GM19467 (cell line): ENCODE results near the gene QRICH1.
A peak's percentile ranks its signal among the peaks of the same experiment; 100 is the strongest.

Experiments
- ATAC-seq: cut with Tn5 transposase; IDR thresholded peaks from one replicate; pipeline ENCODE4 v1.9.1; 2021; ENCODE audit warnings: mild to moderate bottlenecking, moderate library complexity; ENCODE audit not compliant: unreplicated experiment

Gene QRICH1

GRCh38 chr3:49119439-49119838 is 25.6 kb upstream of the QRICH1 start:
- no peak for ATAC-seq

GRCh38 chr3:49119036-49119435 is 25.2 kb upstream of the QRICH1 start:
- no peak for ATAC-seq

- ATAC-seq, result no peak
Measured at GRCh38 chr3:49112262-49112661, 18.4 kb upstream of the QRICH1 start.

GRCh38 chr3:49111347-49111746 is 17.5 kb upstream of the QRICH1 start:
- no peak for ATAC-seq

GRCh38 chr3:49110780-49111179 is 16.9 kb upstream of the QRICH1 start:
- no peak for ATAC-seq

GRCh38 chr3:49108346-49108745 is 14.5 kb upstream of the QRICH1 start:
- no peak for ATAC-seq

GRCh38 chr3:49104427-49105291 is 10.8 kb upstream of the QRICH1 start, which contains the start of gene QARS1:
QARS1 (minus strand) TSS chr3:49104757; CDS start chr3:49104733, 24 bp downstream.
- ATAC-seq, result peak; percentile 77

- no peak for ATAC-seq
Measured at GRCh38 chr3:49104052-49104426, 10.2 kb upstream of the QRICH1 start.

- ATAC-seq, result no peak
Measured at GRCh38 chr3:49100046-49100615, 6.3 kb upstream of the QRICH1 start.

GRCh38 chr3:49098910-49099630 is 5.2 kb upstream of the QRICH1 start:
- ATAC-seq, result no peak

- ATAC-seq, result no peak
Measured at GRCh38 chr3:49098429-49098828, 4.6 kb upstream of the QRICH1 start.

GRCh38 chr3:49092938-49093852 is 676 bp downstream of the QRICH1 start:
- peak; percentile 34 for ATAC-seq

GRCh38 chr3:49081429-49081828 is 12.4 kb downstream of the QRICH1 start:
- no peak for ATAC-seq

GRCh38 chr3:49079270-49079669 is 14.6 kb downstream of the QRICH1 start:
- no peak for ATAC-seq

GRCh38 chr3:49076646-49077045 is 17.2 kb downstream of the QRICH1 start:
- ATAC-seq, result no peak

GRCh38 chr3:49076116-49076515 is 17.8 kb downstream of the QRICH1 start:
- no peak for ATAC-seq

GRCh38 chr3:49058011-49058410 is 35.9 kb downstream of the QRICH1 start:
- no peak for ATAC-seq

- ATAC-seq, result no peak
Measured at GRCh38 chr3:49057268-49057667, 36.6 kb downstream of the QRICH1 start.

- ATAC-seq, result no peak
Measured at GRCh38 chr3:49054344-49054862, 39.5 kb downstream of the QRICH1 start.

- ATAC-seq, result no peak
Measured at GRCh38 chr3:49053543-49053942, 40.3 kb downstream of the QRICH1 start.
